ENCODE measurements around the gene DAB2.

- TF ChIP-seq EZH2 (IDR thresholded peaks at IDR 0.05) (no peak), SP1 (IDR thresholded peaks at IDR 0.05; ENCODE audit: low read depth) (no peak), POLR2A (IDR thresholded peaks at IDR 0.05; ENCODE audit: borderline replicate concordance, extremely low read depth, insufficient read depth, insufficient read length) (no peak), JUND (IDR thresholded peaks at IDR 0.05) (no peak), CTCF (IDR thresholded peaks at IDR 0.05 in 2 of 3, conservative IDR thresholded peaks at IDR 0.05 in 1 of 3; ENCODE audit: borderline replicate concordance in 1 of 3, insufficient read depth in 1 of 3, low read depth in 2 of 3, low read length in 2 of 3) (no peak), ZNF274 (IDR thresholded peaks at IDR 0.05; ENCODE audit: low read depth, low read length) (no peak), CEBPB (IDR thresholded peaks at IDR 0.05; ENCODE audit: low read depth) (no peak), RAD21 (IDR thresholded peaks at IDR 0.05; ENCODE audit: low read depth) (no peak)
Observed at GRCh38 chr5:39379693-39380092, 45.1 kb downstream of the DAB2 start.

All from HCT116 (cell line).